Type B pancreatic cell (in vitro differentiated cells): ENCODE measurements around the gene BABAM2. TPM values are rescaled to one million over a fixed set of nuclear protein-coding genes. Genes with fewer than 3 reads are reported as not detected.

Source experiments
- DNase-seq: peaks from one replicate; pipeline ENCODE4 v3.0.0; 2021; ENCODE audit warnings: mixed read lengths; ENCODE audit not compliant: unreplicated experiment; ENCODE audit errors: extremely low spot score
- H3K27ac Mint-ChIP-seq: 2 replicates; pipeline ENCODE4 v1.8.0; 2021; ENCODE audit warnings: mild to moderate bottlenecking, mixed read lengths
- H3K27me3 Mint-ChIP-seq: 2 replicates; pipeline ENCODE4 v1.8.0; 2021; ENCODE audit warnings: mixed read lengths
- H3K36me3 Mint-ChIP-seq: 2 replicates; pipeline ENCODE4 v1.8.0; 2021; ENCODE audit warnings: mixed read lengths
- H3K4me1 Mint-ChIP-seq: one replicate; pipeline ENCODE4 v1.8.0; 2021; ENCODE audit warnings: mixed read lengths; ENCODE audit not compliant: unreplicated experiment
- H3K4me3 Mint-ChIP-seq: 2 replicates; pipeline ENCODE4 v1.8.0; 2021; ENCODE audit warnings: mild to moderate bottlenecking, mixed read lengths
- H3K9me3 Mint-ChIP-seq: 2 replicates; pipeline ENCODE4 v1.8.0; 2021; ENCODE audit warnings: mixed read lengths
- CTCF ChIP-seq: fragments of 200-600 bp; sonication (generic); conservative IDR thresholded peaks from 2 replicates; pipeline ENCODE4 v1.5.0; 2021; ENCODE audit warnings: antibody characterized with exemption, mild to moderate bottlenecking
- total RNA-seq: library from RNA; stranded (reverse); gene quantifications from 2 replicates; pipeline ENCODE4 v1.2.1, GENCODE V29; 2021; ENCODE audit warnings: low replicate concordance

Gene BABAM2
- total RNA-seq, 1 donor from 2014 or later: 30.4 TPM

- Mint-ChIP-seq H3K4me3 (no peak overlapping the region), H3K27me3 (no peaks in the 10 kb centered on the region)
- TF ChIP-seq CTCF: no peak
Observed at GRCh38 chr2:28063492-28063962, 173.0 kb downstream of the BABAM2 start.

GRCh38 chr2:28067602-28068001 is 177.1 kb downstream of the BABAM2 start:
- no peaks in the 10 kb centered on the region for H3K9me3 Mint-ChIP-seq
- no peak for DNase-seq
- TF ChIP-seq CTCF: no peak
- peaks cover 4% of the 10 kb centered on the region for H3K36me3 Mint-ChIP-seq
- no peaks in the 10 kb centered on the region for H3K27me3 Mint-ChIP-seq
- H3K27ac Mint-ChIP-seq: no peak overlapping the region
- no peaks in the 10 kb centered on the region for H3K4me1 Mint-ChIP-seq
- no peak overlapping the region for H3K4me3 Mint-ChIP-seq

More at GRCh38 chr2:28063492-28063962, 173.0 kb downstream of the BABAM2 start:
- no peak for DNase-seq
- peaks cover 8% of the 10 kb centered on the region for H3K36me3 Mint-ChIP-seq
- H3K9me3 Mint-ChIP-seq: peaks cover 5% of the 10 kb centered on the region
- H3K27ac Mint-ChIP-seq: no peak overlapping the region
- H3K4me1 Mint-ChIP-seq: no peaks in the 10 kb centered on the region

- Mint-ChIP-seq H3K36me3 (no peaks in the 10 kb centered on the region), H3K27me3 (no peaks in the 10 kb centered on the region), H3K9me3 (no peaks in the 10 kb centered on the region), H3K4me1 (no peaks in the 10 kb centered on the region), H3K4me3 (no peak overlapping the region), H3K27ac (no peak overlapping the region)
- TF ChIP-seq CTCF: no peak
- no peak for DNase-seq
Observed at GRCh38 chr2:28068088-28068487, 177.6 kb downstream of the BABAM2 start.

- H3K27ac Mint-ChIP-seq: no peak overlapping the region
- no peaks in the 10 kb centered on the region for H3K27me3 Mint-ChIP-seq
- no peaks in the 10 kb centered on the region for H3K9me3 Mint-ChIP-seq
- H3K4me1 Mint-ChIP-seq: no peaks in the 10 kb centered on the region
- no peak for DNase-seq
- H3K4me3 Mint-ChIP-seq: no peak overlapping the region
- no peak for TF ChIP-seq CTCF
- H3K36me3 Mint-ChIP-seq: no peaks in the 10 kb centered on the region
Observed at GRCh38 chr2:28068527-28068926, 178.0 kb downstream of the BABAM2 start.

GRCh38 chr2:28071221-28071620 is 180.7 kb downstream of the BABAM2 start:
- no peak overlapping the region for H3K4me3 Mint-ChIP-seq
- no peak overlapping the region for H3K27ac Mint-ChIP-seq
- no peak for TF ChIP-seq CTCF
- no peaks in the 10 kb centered on the region for H3K36me3 Mint-ChIP-seq
- no peaks in the 10 kb centered on the region for H3K27me3 Mint-ChIP-seq
- no peaks in the 10 kb centered on the region for H3K9me3 Mint-ChIP-seq
- DNase-seq: no peak
- H3K4me1 Mint-ChIP-seq: peaks cover 3% of the 10 kb centered on the region

GRCh38 chr2:28074137-28074536 is 183.6 kb downstream of the BABAM2 start:
- Mint-ChIP-seq H3K36me3 (no peaks in the 10 kb centered on the region), H3K9me3 (no peaks in the 10 kb centered on the region), H3K4me1 (peaks cover 3% of the 10 kb centered on the region), H3K27ac (no peak overlapping the region), H3K27me3 (no peaks in the 10 kb centered on the region), H3K4me3 (no peak overlapping the region)
- no peak for DNase-seq
- no peak for TF ChIP-seq CTCF
